GM19452 (cell line): ENCODE data around the gene METAP1D.
"Not testable (repeated sequence)": the region's sequence is repeated elsewhere in the genome, so short reads cannot be mapped to it uniquely, and the experiment has no call there.

Source experiments
- ATAC-seq: cut with Tn5 transposase; IDR thresholded peaks from one replicate; pipeline ENCODE4 v1.9.1; 2021; ENCODE audit not compliant: unreplicated experiment

The METAP1D gene

GRCh38 chr2:172047566-172048507 is 48.1 kb downstream of the METAP1D start:
- ATAC-seq = no peak

- no peak for ATAC-seq
Observed at GRCh38 chr2:172048508-172049503, 49.1 kb downstream of the METAP1D start.

- no peak for ATAC-seq
Observed at GRCh38 chr2:172049567-172050120, 49.9 kb downstream of the METAP1D start.

DNA sequence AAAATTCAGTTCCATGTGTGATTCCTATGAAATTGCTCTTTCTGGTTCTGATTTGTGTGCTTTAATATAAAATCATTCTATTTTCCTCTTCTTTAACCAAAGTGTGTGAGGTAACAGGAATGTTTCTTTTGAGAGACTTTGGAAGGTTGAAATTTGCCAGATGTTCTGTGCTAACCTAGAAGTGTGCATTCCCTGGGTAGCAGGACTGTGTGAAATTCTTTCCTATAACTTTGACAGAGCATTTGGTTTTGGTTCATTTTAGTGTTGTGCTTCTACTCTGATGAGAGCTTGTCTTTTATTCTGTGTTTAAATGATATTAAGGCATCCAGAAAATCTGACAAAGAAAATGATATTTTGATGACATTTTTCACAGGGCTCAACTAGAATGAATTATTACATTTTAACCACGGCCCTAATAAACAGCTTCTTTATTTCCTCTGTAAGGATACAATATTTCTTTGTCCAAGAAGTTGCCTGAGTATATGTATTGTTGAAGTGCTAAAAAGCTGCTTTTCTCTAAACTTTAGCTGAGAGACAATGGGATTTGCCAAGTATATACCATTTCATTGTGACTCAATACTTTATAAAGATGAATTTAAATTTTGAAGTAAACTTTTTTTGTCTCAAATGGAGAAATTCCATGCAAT is 50.8 kb downstream of the METAP1D start:
- ATAC-seq = no peak

GRCh38 chr2:172052000-172052983 is 52.5 kb downstream of the METAP1D start:
- ATAC-seq = no peak

DNA sequence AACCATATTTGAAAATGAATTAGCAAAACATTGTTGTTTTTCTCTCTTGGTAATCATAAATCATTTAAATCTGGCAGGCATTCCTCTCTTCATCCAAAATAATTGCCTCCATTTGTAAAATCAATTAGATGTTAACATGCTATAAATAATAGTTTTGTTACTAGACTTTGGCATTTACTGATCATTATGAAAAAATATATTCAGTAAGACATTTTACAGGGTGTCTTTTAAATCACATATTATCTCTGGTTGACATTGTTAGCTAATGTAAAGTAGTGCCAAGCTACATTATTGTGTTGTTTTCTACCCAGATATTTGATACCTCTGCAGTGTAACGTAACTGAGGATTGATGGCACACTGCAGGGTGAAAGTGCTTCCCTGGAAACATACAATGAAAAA is 53.7 kb downstream of the METAP1D start:
- no peak for ATAC-seq

GRCh38 chr2:172056293-172056692 is 56.5 kb downstream of the METAP1D start:
- no peak for ATAC-seq

DNA sequence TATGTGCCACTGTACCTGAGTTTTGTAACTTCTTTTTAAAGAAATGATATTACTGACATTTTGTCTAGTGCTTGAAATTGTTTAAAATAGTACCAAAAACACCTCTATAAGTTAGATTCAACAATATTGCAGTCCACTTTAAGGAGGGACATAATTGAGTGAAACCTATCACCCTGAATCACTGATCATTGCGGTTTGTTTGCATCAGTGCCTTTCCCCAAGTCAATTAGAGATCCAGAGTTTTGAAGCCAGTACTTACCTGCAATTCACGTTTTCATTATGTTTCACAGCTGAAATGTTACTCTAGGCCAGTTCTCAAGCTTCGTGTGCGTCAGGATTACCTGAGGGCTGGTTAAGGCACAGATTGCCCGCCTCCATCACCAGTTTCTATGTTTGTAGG is 58.9 kb downstream of the METAP1D start:
- ATAC-seq = no peak

DNA sequence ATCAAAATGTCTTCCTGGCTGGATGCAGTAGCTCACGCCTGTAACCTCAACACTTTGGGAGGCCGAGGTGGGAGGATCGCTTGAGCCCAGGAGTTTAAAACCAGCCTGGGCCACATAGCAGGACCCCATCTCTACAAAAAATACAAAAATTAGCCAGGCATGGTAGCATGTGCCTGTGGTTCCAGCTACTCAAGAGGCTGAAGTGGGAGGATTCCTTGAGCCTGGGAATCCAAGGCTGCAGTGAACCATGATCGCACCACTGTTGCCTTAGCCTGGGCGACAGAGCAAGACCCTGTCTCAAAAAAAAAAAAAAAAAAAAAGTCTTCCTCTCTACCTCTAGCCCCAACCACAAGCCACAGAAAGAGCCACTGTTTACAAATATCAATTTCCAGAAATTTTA is 60.4 kb downstream of the METAP1D start:
- ATAC-seq = not testable (repeated sequence)

DNA sequence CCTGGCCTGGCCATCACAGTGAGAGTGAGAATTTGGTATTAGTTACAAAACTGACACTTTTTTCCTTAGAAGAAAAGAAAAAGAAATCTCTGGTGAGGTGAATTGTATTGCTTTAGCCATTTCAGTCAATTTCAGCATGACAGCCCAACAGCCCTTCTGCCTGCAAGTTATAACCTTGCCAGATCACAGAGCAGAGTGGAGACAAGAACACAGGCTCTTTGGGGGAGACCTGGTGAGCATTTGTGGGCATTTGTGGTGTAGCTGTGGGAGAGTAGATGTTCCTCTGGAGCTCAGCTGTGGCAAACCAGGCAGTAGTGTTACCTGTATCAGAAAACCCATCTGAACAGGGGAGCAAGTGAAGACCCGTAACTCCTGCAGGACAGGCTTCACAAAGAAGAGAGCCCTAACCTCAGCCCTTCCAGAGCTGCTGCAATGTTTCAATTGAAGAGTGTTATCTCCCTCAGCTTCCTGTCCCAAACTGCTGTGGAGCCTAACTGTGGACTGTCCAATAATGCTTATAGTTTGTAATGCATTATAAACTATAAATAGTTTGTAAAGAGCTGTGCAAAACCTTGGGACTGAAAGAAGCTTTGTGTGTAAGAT is 62.8 kb downstream of the METAP1D start:
- ATAC-seq = no peak

GRCh38 chr2:172063446-172063845 is 63.7 kb downstream of the METAP1D start:
- no peak for ATAC-seq

DNA sequence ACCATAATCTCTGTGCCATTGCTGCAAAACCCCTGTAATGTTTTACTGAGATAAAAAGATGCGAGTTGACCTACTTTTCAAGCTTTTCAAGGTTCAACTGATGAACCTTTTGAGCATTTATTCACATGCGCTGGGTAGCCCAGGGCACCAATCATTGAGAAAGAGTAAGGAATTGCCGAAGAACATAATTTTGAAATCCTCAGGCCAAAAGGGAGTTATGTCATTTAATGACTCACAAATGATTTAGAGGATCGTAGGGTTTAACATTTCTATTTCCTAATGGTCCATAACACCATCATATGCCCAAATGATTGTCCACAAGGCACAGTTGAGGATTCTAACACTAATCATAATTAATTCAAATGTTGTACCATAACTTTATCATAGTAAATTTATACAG is 65.4 kb downstream of the METAP1D start:
- no peak for ATAC-seq

- ATAC-seq = no peak
Observed at GRCh38 chr2:172066394-172066886, 66.7 kb downstream of the METAP1D start.

DNA sequence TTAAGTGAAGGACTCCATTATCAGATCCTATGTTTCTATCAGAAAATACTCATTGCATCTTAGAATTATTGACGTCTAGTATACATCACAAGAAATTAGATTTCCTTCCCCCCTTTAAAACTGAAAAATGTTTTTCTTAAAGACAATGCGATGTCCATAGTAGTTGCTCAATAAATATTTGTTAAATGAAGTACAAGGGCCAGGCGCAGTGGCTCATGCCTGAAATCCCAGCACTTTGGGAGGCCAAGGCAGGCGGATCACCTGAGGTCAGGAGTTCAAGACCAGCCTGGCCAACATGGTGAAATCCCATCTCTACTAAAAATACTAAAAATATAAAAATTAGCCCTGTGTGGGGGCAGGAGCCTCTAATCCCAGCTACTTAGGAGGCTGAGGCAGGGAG is 68.2 kb downstream of the METAP1D start:
- not testable (repeated sequence) for ATAC-seq

GRCh38 chr2:172070936-172071335 is 71.2 kb downstream of the METAP1D start:
- ATAC-seq = no peak

DNA sequence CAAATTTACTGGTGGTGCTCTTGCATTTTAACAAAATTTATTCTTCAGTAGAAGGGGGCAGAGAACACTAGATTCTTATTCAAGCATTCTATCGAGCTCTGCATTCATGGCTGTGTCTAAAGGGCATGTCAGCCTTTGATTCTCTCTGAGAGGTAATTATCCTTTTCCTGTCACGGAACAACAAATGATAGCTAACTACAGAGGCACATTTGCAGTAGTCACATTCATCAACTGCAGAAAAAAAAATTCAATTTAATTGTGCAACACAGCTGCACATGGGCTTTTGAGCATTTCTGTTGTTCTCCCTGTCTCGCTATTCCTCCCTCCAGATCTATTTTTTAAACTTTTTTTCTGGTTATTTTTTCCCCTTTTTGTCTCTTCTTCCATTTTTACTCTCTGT is 72.5 kb downstream of the METAP1D start:
- no peak for ATAC-seq

GRCh38 chr2:172072706-172073105 is 73.0 kb downstream of the METAP1D start:
- no peak for ATAC-seq

DNA sequence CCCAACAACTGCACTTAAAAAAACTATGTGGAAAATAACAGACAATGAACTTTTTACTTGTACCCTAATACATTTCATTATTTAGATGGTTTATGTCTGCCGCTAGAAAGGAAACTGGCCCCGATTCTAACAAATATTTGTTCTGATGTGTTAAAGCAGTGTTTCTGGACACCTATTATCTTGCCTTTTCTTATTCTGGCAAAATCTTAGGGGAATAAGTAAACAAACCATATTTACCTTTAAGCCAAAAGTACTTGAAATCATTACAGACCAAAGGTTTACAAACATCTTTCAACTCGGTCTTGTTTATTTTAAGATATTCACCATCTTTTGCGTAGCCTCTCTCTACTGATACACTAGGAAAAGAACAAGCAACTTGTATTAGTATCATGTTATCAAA is 73.8 kb downstream of the METAP1D start:
- no peak for ATAC-seq

- no peak for ATAC-seq
Observed at GRCh38 chr2:172074254-172074653, 74.5 kb downstream of the METAP1D start.
